Globus pallidus (tissue), 1 donor: Measurements from ENCODE around the gene OR52E6.

ENCODE experiments used
- DNase-seq: peaks from one replicate; pipeline ENCODE4 v3.0.0-alpha.2; 2015; ENCODE audit warnings: low spot score

OR52E6 gene

GRCh38 chr11:5841797-5842196 is at the start of gene OR52E6:
Gene OR52E6 (minus strand): TSS chr11:5841897. CDS start chr11:5841897, 0 bp downstream.
- DNase-seq = no peak

DNA sequence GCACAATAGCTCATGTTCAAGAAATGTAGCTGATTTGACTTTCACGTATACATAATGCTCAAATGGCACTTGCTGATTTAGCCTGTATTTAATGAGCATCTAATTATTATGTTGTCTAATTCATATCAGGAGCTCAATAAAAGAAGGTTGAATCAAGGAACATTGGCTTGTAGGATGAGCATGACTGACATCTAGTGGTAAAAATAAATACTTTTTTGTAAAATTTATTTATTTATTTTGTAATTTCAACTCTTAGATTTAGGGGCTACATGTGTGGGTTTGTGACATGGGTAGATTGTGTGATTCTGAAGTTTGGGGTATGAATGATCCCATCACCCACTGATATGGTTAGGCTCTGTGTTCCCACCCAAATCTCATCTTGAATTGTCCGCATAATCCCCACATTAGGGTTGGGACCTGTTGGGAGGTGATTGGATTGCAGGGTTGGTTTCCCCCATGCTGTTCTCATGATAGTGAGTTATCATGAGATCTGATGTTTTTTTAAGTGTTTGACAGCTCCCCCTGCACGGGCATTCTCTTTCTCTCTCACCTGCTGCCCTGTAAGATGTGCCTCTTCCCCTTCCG is 49.6 kb upstream of the OR52E6 start:
- no peak for DNase-seq

GRCh38 chr11:5887661-5888060 is 46.0 kb upstream of the OR52E6 start:
- no peak for DNase-seq

- no peak for DNase-seq
Observed at GRCh38 chr11:5887172-5887571, 45.5 kb upstream of the OR52E6 start.

DNA sequence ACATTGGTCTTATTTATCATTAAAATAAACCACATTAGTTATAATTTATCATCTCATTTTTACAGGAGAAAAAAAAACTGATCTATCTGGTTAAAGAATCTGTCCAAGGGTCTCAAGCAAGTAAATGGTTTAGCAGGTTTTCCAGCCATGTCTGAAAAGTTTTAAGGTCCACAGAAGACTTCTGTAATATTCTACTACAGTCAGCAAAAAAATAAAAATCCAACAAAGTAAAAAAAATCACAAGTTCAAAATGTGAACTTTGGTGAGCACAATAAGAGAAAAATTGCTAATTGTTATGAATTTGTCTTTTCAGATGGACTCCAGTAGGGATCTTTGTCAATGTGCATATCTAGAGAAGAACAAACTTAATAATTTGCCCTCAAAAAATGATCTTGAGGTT is 40.1 kb upstream of the OR52E6 start:
- no peak for DNase-seq

- no peak for DNase-seq
Observed at GRCh38 chr11:5880329-5880728, 38.6 kb upstream of the OR52E6 start, which contains the start of gene OR52E4. Gene OR52E4 (plus strand): TSS chr11:5880629. CDS start chr11:5884293, 3,664 bp downstream.

GRCh38 chr11:5878564-5878963 is 36.9 kb upstream of the OR52E6 start:
- DNase-seq = no peak

- no peak for DNase-seq
Observed at GRCh38 chr11:5865826-5866225, 24.1 kb upstream of the OR52E6 start.

DNA sequence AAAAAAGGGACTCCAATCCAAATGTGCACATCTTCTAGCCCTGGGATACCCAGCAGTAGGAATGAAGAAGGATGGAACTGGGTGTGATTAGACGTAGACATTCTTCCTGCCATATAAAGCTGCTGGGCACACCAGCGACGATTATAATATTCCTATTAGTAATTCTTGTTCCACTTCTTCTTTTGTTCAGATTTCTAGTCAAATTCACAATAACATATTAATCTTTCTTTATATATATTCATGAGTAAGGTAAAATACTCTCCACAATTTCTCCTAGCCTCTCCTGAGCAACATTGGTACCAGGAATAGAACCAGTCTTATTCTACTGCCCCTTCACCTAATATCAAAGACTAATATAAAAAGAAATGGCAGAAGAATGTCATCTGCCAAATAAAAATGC is 15.9 kb upstream of the OR52E6 start, which contains the start of gene OR52E8:
TSS of gene OR52E8 (minus strand) at position 101 of the 400 bp plus-strand sequence. CDS start at position 101, 0 bp downstream.
- no peak for DNase-seq

GRCh38 chr11:5851002-5851401 is 9.3 kb upstream of the OR52E6 start:
- no peak for DNase-seq

- no peak for DNase-seq
Observed at GRCh38 chr11:5847711-5848110, 6.0 kb upstream of the OR52E6 start.

DNA sequence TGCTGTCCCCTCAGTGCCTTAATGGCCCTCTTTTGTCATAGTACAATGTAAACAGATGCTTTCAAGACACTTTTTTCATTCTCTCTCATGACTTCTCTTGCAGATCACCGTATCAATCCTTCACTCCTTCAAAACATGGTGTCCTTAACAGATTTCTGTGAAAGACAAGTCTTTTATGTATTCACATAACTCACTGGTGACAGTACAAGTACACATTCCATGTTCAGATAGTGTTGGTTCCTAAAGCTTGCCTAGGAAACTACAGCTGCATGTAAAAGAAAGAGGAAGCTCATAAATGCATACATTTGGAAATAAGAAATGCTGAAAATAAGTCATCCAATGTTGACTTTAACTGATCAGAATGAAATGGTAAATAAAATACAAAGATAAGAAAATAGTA is 5.0 kb upstream of the OR52E6 start:
- DNase-seq = no peak

GRCh38 chr11:5837695-5838094 is 4.0 kb downstream of the OR52E6 start:
- no peak for DNase-seq

DNA sequence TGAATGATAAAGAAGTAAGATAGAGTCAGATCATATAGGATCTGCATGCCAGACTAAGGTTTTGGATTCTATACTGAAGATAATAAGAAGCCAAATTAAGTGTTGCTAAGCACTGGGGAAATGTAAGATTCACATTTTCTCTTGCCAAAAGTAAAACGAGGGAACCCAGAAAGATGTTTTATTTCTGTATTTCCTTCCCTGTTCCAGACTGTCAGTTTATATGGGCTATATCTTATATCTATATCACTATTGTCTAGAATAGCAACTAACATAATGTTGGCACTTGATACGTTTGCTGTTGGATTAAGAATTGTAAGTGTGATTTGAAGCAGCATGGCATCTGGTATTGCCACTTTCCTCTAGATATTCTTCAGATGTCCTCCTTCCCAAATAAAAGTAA is 8.3 kb downstream of the OR52E6 start:
- DNase-seq = no peak

DNA sequence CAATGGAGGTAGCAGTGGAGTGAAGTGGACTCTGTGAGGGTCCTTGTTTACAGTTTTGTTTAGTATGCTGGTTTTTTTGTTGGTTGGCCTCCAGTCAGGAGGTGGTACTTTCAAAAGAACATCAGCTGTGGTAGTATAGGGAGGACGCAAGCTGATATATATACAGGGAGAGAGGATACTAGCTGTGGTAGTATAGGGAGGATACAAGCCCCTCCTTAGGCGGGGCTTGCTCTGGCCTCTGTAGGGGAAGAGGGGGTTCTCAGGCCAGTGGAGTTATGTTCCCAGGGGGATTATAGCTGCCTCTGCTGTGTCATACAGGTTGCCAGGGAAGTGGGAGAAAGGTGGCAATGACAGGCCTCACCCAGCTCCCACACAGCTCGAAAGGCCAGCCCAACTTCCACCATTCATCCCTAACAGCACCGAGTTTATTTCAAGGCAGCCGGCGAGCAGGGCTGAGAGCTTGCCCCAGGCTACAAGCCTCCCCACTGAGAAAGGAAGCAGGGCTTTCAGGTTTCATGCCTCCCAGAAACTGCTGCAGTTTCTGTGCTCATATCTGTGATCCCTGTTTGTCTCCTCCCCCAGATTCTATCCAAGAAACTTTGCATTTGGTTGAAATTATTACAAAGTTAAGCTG is 10.4 kb downstream of the OR52E6 start:
- DNase-seq = no peak

DNA sequence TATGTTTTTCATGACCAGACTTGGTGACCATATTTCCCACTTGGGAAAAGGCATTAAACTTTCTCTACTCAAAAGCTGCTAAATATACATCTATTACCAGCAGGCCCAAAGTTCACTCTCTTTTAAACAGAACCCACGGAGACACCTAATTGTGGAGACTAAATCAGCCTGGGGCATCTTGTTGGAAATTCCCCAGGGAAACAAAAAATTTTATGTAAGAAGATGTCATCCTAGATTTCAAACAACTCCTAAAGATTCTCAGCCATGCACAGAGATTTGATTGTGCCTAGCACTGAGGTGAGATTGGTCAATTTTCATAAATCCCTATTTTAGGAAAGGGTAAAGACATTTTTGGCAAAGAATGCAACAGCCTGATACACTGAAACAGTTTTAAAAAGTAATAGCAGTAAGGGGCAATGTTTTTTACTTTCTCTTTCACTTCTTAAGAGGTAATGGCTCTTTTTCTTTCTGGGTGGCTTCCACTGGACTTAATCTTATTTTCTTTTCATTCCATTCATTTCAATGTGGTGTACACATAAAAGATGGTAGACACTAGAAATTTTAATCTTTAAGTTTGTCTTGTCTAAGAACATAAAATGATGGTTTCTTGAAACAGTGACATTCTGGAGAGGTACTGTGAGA is 23.3 kb downstream of the OR52E6 start:
- DNase-seq = no peak

DNA sequence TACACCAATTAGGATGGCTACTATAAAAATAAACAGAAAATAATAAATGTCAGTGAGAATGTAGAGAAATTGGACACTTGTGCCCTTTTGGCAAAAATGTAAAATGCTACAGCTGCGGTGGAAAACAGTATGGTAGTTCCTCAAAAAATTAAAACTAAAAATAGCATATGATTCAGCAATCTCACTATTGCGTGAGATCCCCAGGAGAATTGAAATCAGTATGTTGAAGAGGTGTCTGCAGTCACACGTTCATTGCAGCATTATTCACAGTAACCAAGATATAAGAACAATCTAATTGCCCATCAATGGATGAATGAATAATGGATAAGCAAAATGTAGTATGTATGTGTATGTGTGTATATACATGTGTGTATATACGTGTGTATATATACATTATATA is 26.2 kb downstream of the OR52E6 start:
- no peak for DNase-seq

DNA sequence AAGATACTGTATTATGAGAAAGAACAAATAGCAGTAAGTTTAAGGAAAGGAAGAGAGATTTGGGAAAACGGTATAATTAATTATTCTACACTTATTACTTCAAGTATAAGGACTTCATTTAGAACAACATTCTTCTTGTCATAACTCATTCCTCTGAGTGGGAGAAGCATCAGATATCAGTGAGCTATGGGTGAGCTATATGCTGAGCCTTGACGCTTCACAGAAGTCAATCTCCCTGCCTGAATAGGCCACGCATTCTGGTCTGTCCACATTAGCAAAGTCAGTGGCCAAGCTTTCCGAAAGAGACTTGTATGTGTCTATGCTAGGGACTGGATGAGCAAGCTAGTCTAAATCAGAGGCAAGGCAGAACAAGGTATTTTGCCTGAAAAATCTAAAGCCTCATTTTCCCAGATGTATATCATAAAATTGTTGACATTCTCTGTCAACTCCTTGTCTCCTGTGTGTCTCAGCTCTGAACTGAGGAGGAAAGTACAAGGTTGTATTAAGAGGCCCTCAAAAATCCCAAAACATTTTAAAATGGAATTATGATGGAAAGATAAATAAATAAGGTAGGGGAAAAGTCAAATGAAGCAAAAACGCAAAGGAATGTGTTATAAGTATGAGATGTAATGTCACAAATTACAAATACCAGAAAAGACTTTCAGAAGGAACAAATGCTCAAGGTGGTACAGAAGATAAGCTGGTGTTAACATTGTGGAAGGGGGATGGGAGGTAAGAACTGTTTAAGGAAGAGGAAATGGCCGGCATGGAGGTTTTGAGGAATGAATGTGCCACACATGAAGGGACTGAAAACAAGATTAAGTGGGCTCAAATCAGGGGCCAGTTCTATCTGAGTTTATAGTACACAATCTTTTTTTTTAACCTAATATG is 31.5 kb downstream of the OR52E6 start:
- no peak for DNase-seq

- DNase-seq = no peak
Observed at GRCh38 chr11:5809122-5809519, 32.6 kb downstream of the OR52E6 start.

DNA sequence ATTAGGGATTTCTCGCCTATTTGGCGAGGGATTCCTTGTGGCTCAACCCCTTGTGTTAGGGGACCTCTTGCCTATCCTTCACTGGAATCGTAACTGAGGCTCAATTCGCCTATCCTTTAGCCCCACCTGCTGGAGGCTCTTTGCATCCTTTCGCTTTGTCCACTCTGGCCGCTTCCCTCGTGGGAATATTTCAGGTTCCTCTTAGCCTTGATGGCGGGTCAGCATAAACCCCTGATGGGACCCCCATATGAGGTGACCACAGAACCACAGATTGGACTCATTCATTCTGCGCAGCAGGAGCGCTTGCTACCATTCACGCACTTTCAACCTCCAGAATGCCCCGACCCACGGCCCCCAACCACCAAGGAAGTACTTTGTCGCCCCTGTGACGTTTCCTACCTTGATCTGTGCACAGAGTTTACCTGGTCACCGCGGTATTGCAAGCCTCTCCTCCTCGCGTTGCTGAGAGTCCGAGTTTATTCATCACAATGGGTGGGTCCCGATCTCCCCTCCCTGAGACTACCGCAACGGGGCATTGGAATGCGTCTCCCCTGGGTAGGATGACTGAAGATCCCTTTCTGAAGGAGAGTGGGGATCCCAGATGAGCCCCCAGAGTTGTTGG is 33.1 kb downstream of the OR52E6 start, which contains the start of gene OR52N2:
TSS of gene OR52N2 (plus strand) at position 425 of the 622 bp plus-strand sequence. CDS start 11,412 bp downstream, outside the sequence.
- peak; percentile 66 for DNase-seq

DNA sequence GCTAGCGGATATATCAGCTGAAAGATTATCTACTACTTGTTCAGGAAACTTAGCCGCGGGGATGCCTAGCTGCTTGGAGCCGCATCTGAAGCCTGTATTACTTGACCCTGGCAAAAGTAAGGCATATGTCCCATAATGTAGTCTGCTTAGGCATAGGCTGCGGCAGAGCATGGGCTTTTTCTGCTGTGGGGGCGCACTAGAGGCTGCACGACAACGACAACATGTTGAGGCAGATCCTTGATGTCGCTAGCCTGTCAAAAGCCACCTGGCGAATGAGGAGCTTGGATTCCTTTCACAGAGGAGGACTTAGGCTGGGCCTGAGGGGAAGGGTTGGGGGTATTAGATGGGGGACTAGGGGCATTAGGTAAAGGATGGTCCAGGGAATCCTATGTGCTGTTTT is 34.1 kb downstream of the OR52E6 start:
- no peak for DNase-seq

DNA sequence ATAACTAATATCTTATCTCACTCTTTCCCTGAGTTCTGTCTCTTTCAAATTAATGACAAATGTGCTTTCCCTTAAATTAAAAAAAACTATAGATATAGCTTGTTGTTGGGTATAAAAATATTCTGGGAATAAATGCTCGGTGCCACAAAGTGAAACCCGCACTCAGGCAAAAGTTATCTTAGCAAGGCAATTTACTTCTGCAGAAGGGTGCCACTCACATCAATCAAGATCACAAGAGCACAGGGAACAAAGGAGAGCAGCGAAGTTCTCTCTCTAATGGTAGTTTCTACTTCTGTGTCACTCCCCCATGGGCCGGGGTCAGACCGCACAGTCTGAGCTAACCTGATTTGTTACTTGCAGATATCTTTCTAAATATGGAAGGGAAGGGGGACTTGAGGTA is 37.7 kb downstream of the OR52E6 start:
- no peak for DNase-seq
